ENCODE data around the gene RBM15B. TPM values are rescaled to one million over a fixed set of nuclear protein-coding genes. Genes with fewer than 3 reads are reported as not detected.

The RBM15B gene
- polyA plus RNA-seq, 3 donors, result 7.1 to 10.3 (median 9.1) TPM

DNA sequence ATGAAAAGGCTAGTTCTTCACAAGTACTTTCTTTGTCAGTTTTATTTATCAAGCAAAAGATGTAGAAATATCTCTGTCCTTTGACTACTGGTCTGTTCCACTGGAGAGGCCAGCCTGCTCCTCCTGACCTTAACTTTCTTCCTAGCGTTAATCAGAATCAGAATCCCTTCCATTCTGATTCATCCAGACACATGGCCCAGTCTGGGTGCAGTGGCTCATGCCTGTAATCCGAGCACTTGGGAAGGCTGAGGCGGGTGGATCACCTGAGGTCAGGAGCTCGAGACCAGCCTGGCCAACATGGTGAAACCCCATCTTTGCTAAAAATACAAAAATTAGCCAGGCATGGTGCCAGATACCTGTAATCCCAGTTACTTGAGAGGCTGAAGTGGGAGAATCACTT, 38.0 kb upstream of the RBM15B start:
- H3K4me1 ChIP-seq (ENCODE audit: control insufficient read depth in 1 of 2, insufficient read depth in 2 of 2, low read length in 2 of 2), result no peaks in the 10 kb centered on the region
- H3K27me3 ChIP-seq (ENCODE audit: control insufficient read depth in 2 of 2, insufficient read depth in 2 of 2, low read length in 2 of 2), result no peaks in the 10 kb centered on the region
- peaks cover 0 to 4% (median 0%) of the 10 kb centered on the region in 7 donors for H3K9me3 Mint-ChIP-seq
- no peaks in the 10 kb centered on the region for H3K36me3 ChIP-seq (replicated peaks in 1 of 2; ENCODE audit: control insufficient read depth in 1 of 2, insufficient read depth in 2 of 2, low read length in 2 of 2)
- H3K27me3 Mint-ChIP-seq (ENCODE audit: low read depth in 3 of 3), result peaks cover 0 to 2% (median 1%) of the 10 kb centered on the region in 3 donors
- no peaks in the 10 kb centered on the region for H3K4me1 Mint-ChIP-seq
- H2AFZ ChIP-seq (ENCODE audit: insufficient read depth, low read depth, low read length, poor library complexity, severe bottlenecking), result no peak overlapping the region
- no peak overlapping the region for H3K27ac Mint-ChIP-seq
- H3K4me3 ChIP-seq (replicated peaks in 1 of 3; ENCODE audit: low read depth in 2 of 3, low read length in 3 of 3), result no peak overlapping the region
- 100% methylated on average over 1 of the region's 4 CpGs for WGBS (ENCODE audit: insufficient coverage)
- intact Hi-C loops (cut with micrococcal nuclease), result no loop called here
- no peaks in the 10 kb centered on the region for H4K20me1 ChIP-seq (ENCODE audit: insufficient read depth, low read length)
- no peak overlapping the region for H3K27ac ChIP-seq (ENCODE audit: low read depth in 1 of 2, low read length in 2 of 2)
- TF ChIP-seq, protein P1, sequence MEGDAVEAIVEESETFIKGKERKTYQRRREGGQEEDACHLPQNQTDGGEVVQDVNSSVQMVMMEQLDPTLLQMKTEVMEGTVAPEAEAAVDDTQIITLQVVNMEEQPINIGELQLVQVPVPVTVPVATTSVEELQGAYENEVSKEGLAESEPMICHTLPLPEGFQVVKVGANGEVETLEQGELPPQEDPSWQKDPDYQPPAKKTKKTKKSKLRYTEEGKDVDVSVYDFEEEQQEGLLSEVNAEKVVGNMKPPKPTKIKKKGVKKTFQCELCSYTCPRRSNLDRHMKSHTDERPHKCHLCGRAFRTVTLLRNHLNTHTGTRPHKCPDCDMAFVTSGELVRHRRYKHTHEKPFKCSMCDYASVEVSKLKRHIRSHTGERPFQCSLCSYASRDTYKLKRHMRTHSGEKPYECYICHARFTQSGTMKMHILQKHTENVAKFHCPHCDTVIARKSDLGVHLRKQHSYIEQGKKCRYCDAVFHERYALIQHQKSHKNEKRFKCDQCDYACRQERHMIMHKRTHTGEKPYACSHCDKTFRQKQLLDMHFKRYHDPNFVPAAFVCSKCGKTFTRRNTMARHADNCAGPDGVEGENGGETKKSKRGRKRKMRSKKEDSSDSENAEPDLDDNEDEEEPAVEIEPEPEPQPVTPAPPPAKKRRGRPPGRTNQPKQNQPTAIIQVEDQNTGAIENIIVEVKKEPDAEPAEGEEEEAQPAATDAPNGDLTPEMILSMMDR (IDR thresholded peaks at IDR 0.05), result no peak
- H3K36me3 Mint-ChIP-seq, result no peaks in the 10 kb centered on the region
- H3K9me3 ChIP-seq (replicated peaks in 1 of 2; ENCODE audit: control insufficient read depth in 1 of 2, insufficient read depth in 1 of 2, low read length in 2 of 2), result peaks cover 0 to 3% of the 10 kb centered on the region in 2 donors
- H3K79me2 ChIP-seq (ENCODE audit: insufficient read depth, low read length), result no peaks in the 10 kb centered on the region
- DNase-seq, result no peak
- no peak overlapping the region for H3K9ac ChIP-seq (ENCODE audit: insufficient read depth, low read length, poor library complexity, severe bottlenecking)
- no peak overlapping the region for H3K4me3 Mint-ChIP-seq
- H3K4me2 ChIP-seq (replicated peaks; ENCODE audit: extremely low read depth, low read length, poor library complexity, severe bottlenecking), result no peak overlapping the region

- Histone ChIP-seq H3K4me1 (ENCODE audit: control insufficient read depth in 1 of 2, insufficient read depth in 2 of 2, low read length in 2 of 2) (no peaks in the 10 kb centered on the region), H3K9ac (ENCODE audit: insufficient read depth, low read length, poor library complexity, severe bottlenecking) (no peak overlapping the region), H3K79me2 (ENCODE audit: insufficient read depth, low read length) (no peaks in the 10 kb centered on the region), H2AFZ (ENCODE audit: insufficient read depth, low read depth, low read length, poor library complexity, severe bottlenecking) (no peak overlapping the region), H3K27ac (ENCODE audit: low read depth in 1 of 2, low read length in 2 of 2) (no peak overlapping the region), H3K27me3 (ENCODE audit: control insufficient read depth in 2 of 2, insufficient read depth in 2 of 2, low read length in 2 of 2) (no peaks in the 10 kb centered on the region), H3K36me3 (replicated peaks in 1 of 2; ENCODE audit: control insufficient read depth in 1 of 2, insufficient read depth in 2 of 2, low read length in 2 of 2) (no peaks in the 10 kb centered on the region), H3K9me3 (replicated peaks in 1 of 2; ENCODE audit: control insufficient read depth in 1 of 2, insufficient read depth in 1 of 2, low read length in 2 of 2) (peaks cover 0 to under 1% of the 10 kb centered on the region in 2 donors), H3K4me2 (replicated peaks; ENCODE audit: extremely low read depth, low read length, poor library complexity, severe bottlenecking) (no peak overlapping the region), H3K4me3 (replicated peaks in 1 of 3; ENCODE audit: low read depth in 2 of 3, low read length in 3 of 3) (no peak overlapping the region), H4K20me1 (ENCODE audit: insufficient read depth, low read length) (no peaks in the 10 kb centered on the region)
- Mint-ChIP-seq H3K9me3 (peaks cover 0 to 4% (median 0%) of the 10 kb centered on the region in 7 donors), H3K27me3 (ENCODE audit: low read depth in 3 of 3) (peaks cover 0 to 2% (median 1%) of the 10 kb centered on the region in 3 donors), H3K27ac (no peak overlapping the region), H3K36me3 (no peaks in the 10 kb centered on the region), H3K4me3 (no peak overlapping the region), H3K4me1 (no peaks in the 10 kb centered on the region)
- WGBS (ENCODE audit: insufficient coverage), result no CpG with 5 or more reads among the region's 1 CpG
- TF ChIP-seq, protein P1 (IDR thresholded peaks at IDR 0.05), result no peak
- intact Hi-C loops (cut with micrococcal nuclease), result no loop called here
- no peak for DNase-seq
These were observed 37.4 kb upstream of the RBM15B start for GRCh38 chr3:51353691-51354090.
